Measurements from ENCODE around the gene SCAMP4.

Gene SCAMP4

DNA sequence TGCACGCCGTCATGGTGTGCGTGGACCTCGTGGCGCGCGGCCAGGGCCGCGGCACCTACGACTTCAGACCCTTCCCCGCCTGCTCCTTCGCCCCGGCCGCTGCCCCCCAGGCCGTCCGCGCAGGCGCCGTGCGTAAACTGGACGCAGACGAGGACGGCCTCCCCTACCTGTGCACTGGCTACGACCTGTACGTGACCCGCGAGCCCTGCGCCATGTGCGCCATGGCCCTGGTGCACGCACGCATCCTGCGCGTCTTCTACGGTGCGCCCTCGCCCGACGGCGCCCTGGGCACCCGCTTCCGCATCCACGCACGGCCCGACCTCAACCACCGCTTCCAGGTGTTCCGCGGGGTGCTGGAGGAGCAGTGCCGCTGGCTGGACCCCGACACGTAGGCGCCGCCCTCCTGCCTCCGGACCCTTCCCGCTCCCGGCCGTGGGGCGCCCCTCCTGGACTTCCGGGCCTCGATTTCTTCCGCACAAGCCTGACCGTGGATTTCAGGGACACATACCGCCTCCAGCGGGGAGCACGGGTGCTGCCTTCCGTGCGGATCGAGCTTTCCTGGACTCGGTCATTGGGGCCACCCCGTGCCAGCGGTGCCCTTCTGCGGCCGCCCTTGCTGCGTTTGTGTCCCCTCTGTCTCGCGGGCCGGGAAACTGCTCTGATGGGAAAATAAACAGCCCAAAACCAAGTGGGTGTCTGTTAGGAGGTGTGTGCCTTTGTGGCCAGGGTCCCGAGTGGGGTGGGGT lies 7.7 kb downstream of the SCAMP4 start:
- TF ChIP-seq, protein P1, sequence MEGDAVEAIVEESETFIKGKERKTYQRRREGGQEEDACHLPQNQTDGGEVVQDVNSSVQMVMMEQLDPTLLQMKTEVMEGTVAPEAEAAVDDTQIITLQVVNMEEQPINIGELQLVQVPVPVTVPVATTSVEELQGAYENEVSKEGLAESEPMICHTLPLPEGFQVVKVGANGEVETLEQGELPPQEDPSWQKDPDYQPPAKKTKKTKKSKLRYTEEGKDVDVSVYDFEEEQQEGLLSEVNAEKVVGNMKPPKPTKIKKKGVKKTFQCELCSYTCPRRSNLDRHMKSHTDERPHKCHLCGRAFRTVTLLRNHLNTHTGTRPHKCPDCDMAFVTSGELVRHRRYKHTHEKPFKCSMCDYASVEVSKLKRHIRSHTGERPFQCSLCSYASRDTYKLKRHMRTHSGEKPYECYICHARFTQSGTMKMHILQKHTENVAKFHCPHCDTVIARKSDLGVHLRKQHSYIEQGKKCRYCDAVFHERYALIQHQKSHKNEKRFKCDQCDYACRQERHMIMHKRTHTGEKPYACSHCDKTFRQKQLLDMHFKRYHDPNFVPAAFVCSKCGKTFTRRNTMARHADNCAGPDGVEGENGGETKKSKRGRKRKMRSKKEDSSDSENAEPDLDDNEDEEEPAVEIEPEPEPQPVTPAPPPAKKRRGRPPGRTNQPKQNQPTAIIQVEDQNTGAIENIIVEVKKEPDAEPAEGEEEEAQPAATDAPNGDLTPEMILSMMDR (conservative IDR thresholded peaks at IDR 0.05; ENCODE audit: low read depth, low read length) = no peak
- no peak for DNase-seq (ENCODE audit: low read depth)
- H3K4me3 ChIP-seq (ENCODE audit: low read depth, low read length) = no peak overlapping the region

DNA sequence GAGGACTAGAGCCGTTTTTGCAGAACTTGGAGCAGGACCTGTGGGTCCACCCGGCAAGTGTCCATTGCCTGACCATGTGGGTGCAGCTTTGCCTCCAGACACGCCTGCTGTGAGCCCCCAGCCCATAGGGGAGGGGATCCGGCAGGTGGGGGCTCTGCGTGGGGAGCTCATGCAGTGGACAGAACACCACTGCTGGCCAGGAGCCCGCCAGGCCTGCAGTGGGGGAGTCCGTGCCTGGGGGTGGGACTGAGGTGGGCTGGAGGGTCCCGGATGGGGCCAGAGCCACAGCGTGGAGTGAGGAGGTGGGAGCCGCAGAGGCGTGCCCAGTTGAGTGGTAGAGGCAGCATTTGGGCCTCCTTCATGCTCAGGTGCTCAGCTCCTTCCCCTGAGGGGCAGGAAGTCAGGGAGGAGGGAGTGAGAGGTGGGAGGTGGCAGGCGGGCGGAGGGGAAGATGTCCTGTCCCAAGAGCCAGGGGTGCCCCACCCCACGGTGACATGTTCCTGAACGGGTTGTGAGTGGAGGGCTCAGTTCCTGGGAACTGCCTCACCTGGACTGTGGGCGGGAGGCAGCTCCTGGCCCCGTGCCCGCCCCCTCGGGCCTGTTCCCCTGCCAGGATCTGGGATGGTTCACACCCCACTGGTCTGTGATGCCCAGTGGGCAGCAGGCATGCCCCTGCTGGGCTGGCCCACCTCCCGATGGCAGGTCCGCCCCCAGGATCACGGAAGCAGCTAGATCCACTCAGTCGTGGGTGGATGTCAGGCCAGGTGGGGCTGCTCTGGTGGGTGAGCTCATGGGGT lies 8.8 kb downstream of the SCAMP4 start:
- H3K4me3 ChIP-seq (ENCODE audit: low read depth, low read length) = no peak overlapping the region
- no peak for DNase-seq (ENCODE audit: low read depth)
- TF ChIP-seq, protein P1 (conservative IDR thresholded peaks at IDR 0.05; ENCODE audit: low read depth, low read length) = no peak

DNA sequence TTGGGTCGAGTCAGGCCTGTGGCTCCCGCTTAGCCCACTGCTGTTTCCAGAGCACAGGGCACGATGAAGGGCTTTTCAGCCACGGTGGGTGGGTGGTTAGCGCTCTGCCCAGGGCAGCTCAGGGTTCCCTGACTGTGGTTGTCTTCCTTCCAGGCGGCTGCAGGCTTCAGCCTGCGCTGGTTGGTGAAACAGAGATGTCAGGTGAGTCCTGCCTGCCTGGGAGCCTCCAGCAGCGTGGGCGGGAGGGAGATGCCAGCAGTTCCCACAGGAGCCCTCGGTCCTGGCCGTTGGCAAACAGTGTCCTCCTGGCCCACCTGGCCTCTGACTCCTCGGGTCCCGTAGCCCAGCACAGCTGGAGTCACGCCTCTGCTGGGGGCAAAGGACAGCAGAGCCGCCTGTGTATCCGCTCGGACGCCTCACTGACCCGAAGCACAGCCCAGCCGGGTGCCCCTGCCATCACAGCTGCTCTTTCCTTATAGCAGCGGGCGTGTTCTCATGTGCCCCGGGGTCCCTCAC lies 9.7 kb downstream of the SCAMP4 start:
- TF ChIP-seq, protein P1 (conservative IDR thresholded peaks at IDR 0.05; ENCODE audit: low read depth, low read length) = no peak
- DNase-seq (ENCODE audit: low read depth) = no peak

DNA sequence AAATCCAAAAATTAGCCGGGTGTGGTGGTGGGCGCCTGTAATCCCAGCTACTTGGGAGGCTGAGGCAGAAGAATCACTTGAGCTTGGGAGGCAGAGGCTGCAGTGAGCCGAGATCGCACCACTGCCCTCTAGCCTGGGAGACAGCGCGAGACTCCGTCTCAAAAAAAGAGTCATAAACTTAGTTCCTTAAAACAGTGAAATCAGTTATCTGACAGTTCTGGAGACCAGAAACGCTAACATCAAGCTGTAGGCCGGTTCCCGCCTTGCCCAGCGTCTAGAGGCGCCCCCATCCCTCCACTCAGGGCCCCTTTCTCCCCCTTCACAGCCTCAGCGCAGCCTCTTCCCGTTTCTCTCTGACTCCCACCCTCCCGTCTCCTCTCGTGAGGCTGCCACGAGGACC lies 11.9 kb downstream of the SCAMP4 start:
- DNase-seq (ENCODE audit: low read depth) = no peak
- TF ChIP-seq, protein P1 (conservative IDR thresholded peaks at IDR 0.05; ENCODE audit: low read depth, low read length) = no peak
- H3K4me3 ChIP-seq (ENCODE audit: low read depth, low read length) = no peak overlapping the region

More for the DNA sequence above, 9.7 kb downstream of the SCAMP4 start:
- no peak overlapping the region for H3K4me3 ChIP-seq (ENCODE audit: low read depth, low read length)

DNA sequence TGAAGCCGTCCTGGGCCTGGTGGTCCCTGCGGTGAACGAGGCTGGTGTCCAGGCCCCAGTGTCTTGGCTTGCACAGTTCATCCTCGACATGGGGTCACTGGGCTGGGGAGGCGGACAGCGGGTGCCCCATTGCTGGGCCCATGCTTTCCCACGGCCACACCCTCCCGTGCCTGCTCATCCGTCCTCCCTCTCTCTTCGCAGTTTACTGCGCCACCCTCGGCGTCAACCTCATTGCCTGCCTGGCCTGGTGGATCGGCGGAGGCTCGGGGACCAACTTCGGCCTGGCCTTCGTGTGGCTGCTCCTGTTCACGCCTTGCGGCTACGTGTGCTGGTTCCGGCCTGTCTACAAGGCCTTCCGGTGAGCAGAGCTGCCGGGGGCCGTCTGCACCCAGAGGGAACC lies 12.7 kb downstream of the SCAMP4 start:
- no peak overlapping the region for H3K4me3 ChIP-seq (ENCODE audit: low read depth, low read length)
- TF ChIP-seq, protein P1 (conservative IDR thresholded peaks at IDR 0.05; ENCODE audit: low read depth, low read length) = no peak
- DNase-seq (ENCODE audit: low read depth) = no peak

DNA sequence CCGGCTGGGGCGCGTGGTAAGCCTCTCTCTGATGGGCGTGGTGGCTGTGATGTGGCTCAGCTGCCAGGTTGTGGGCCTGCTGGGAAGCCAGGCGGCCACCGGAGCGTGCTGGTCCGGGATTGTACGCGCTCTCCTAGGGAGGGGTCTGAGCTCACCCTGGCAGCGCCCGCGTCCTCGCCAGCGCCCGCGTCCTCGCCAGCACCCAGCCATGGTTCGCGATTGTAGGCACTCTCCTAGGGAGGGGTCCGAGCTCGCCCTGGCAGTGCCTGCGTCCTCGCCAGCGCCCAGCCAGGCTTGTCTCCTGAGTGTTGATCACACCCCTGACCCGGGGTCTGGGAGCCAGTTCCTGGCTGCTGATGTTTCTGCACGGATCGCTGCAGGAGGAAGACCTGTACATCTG lies 13.8 kb downstream of the SCAMP4 start:
- DNase-seq (ENCODE audit: low read depth) = no peak
- TF ChIP-seq, protein P1 (conservative IDR thresholded peaks at IDR 0.05; ENCODE audit: low read depth, low read length) = no peak
- no peak overlapping the region for H3K4me3 ChIP-seq (ENCODE audit: low read depth, low read length)

All from choroid plexus epithelial cell (primary cell).